Body of pancreas (tissue), 4 donors: ENCODE results near the gene NKX1-1. TPM values are rescaled to one million over a fixed set of nuclear protein-coding genes. Genes with fewer than 3 reads are reported as not detected.

Experiments used
- ATAC-seq: fragments of 150-250 bp; one replicate; pipeline ENCODE4 v1.9.1; 2016
- DNase-seq, 4 donors: peaks; one replicate each; pipeline ENCODE4 v3.0.0-alpha.2; 2019
- H3K27ac ChIP-seq, 4 donors: fragments of 200-600 bp; sonication (generic); 1 replicate in 3 of 4; 2 replicates in 1 of 4; pipeline versions ENCODE4 v1.5.1 to v1.6.1; 2016 to 2019; ENCODE audit warnings: mild to moderate bottlenecking in 1 of 4, mixed read lengths in 1 of 4, moderate library complexity in 1 of 4
- H3K27me3 ChIP-seq, 2 donors: fragments of 200-600 bp; sonication (generic); one replicate each; pipeline ENCODE4 v1.6.0; 2016; ENCODE audit warnings: mild to moderate bottlenecking in 1 of 2
- H3K36me3 ChIP-seq, 2 donors: fragments of 200-600 bp; sonication (generic); replicated peaks in 1 of 2; 2 replicates each; pipeline ENCODE4 v1.5.1; 2016; ENCODE audit warnings: low read depth in 2 of 2; ENCODE audit not compliant: insufficient read depth in 1 of 2
- H3K4me1 ChIP-seq: fragments of 200-600 bp; sonication (generic); one replicate; pipeline ENCODE4 v1.6.0; 2016
- H3K4me3 ChIP-seq, 2 donors: fragments of 200-600 bp; sonication (generic); 1 replicate in 1 of 2; 2 replicates in 1 of 2; pipeline ENCODE4 v1.5.1; 2016 to 2019
- H3K9me3 ChIP-seq, 3 donors: fragments of 200-600 bp; sonication (generic); 1 replicate in 2 of 3; 2 replicates in 1 of 3; pipeline ENCODE4 v1.5.1; 2016
- POLR2A ChIP-seq, 3 donors: fragments of 450-650 bp; IDR thresholded peaks; one replicate each; pipeline ENCODE4 v1.6.1; 2016; ENCODE audit warnings: antibody characterized with exemption in 3 of 3, mild to moderate bottlenecking in 2 of 3
- WGBS, 2 donors: methylation state at CpG; one replicate each; pipeline ENCODE4 v1.1.5; 2017; 5-methylcytosine and 5-hydroxymethylcytosine counted together
- intact Hi-C: fragments of 100-400 bp; cut with DNase I; formaldehyde crosslinking; loops from one replicate; pipeline ENCODE4 v1.15.1; 2023
- total RNA-seq, 2 donors: library from RNA; depleted of rRNA; stranded (reverse); fragments of >200 nt; gene quantifications; one replicate each; pipeline ENCODE4 v1.1.0, GENCODE V29; 2016
- TF ChIP-seq, protein P1 (sequence below), 7 experiments: fragments of 450-650 bp in 4 of 7; fragments of 200-600 bp in 3 of 7; sonication (generic) in 3 of 7; IDR thresholded peaks; one replicate each; pipeline ENCODE4 v1.5.1; 2016 to 2019; ENCODE audit warnings: antibody characterized with exemption in 7 of 7

NKX1-1 gene
- total RNA-seq, 2 donors from 2014 or later: not detected

GRCh38 chr4:1408418-1408817 lies 2.2 kb upstream of the NKX1-1 start:
- no peak for ATAC-seq
- no peaks in the 10 kb centered on the region for H3K9me3 ChIP-seq
- no peak overlapping the region for H3K4me3 ChIP-seq
- intact Hi-C loops: no loop called here
- 8 to 13% methylated on average over 14 to 22 of the region's 22 CpGs for WGBS, 2 donors
- no peaks in the 10 kb centered on the region for H3K36me3 ChIP-seq
- H3K4me1 ChIP-seq: peaks cover 25% of the 10 kb centered on the region
- peaks cover 7 to 55% of the 10 kb centered on the region in 2 donors for H3K27me3 ChIP-seq
- no peak for TF ChIP-seq POLR2A (IDR thresholded peaks at IDR 0.05)
- TF ChIP-seq, protein P1, sequence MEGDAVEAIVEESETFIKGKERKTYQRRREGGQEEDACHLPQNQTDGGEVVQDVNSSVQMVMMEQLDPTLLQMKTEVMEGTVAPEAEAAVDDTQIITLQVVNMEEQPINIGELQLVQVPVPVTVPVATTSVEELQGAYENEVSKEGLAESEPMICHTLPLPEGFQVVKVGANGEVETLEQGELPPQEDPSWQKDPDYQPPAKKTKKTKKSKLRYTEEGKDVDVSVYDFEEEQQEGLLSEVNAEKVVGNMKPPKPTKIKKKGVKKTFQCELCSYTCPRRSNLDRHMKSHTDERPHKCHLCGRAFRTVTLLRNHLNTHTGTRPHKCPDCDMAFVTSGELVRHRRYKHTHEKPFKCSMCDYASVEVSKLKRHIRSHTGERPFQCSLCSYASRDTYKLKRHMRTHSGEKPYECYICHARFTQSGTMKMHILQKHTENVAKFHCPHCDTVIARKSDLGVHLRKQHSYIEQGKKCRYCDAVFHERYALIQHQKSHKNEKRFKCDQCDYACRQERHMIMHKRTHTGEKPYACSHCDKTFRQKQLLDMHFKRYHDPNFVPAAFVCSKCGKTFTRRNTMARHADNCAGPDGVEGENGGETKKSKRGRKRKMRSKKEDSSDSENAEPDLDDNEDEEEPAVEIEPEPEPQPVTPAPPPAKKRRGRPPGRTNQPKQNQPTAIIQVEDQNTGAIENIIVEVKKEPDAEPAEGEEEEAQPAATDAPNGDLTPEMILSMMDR (IDR thresholded peaks at IDR 0.05): no peak
- no peak for DNase-seq
- no peak overlapping the region for H3K27ac ChIP-seq

- no peaks in the 10 kb centered on the region for H3K36me3 ChIP-seq
- H3K9me3 ChIP-seq: no peaks in the 10 kb centered on the region
- ATAC-seq (no peak), DNase-seq (no peak)
- H3K27ac ChIP-seq: no peak overlapping the region
- WGBS, 2 donors: 0 to 2% methylated on average over 12 to 53 of the region's 53 CpGs
- TF ChIP-seq POLR2A (IDR thresholded peaks at IDR 0.05): no peak
- TF ChIP-seq, protein P1 (IDR thresholded peaks at IDR 0.05): no peak
- H3K4me1 ChIP-seq: peaks cover 30% of the 10 kb centered on the region
- H3K27me3 ChIP-seq: peaks cover 7 to 55% of the 10 kb centered on the region in 2 donors
- no peak overlapping the region for H3K4me3 ChIP-seq
- intact Hi-C loops: no loop called here
Observed at GRCh38 chr4:1407657-1408333, 1.6 kb upstream of the NKX1-1 start.

DNA sequence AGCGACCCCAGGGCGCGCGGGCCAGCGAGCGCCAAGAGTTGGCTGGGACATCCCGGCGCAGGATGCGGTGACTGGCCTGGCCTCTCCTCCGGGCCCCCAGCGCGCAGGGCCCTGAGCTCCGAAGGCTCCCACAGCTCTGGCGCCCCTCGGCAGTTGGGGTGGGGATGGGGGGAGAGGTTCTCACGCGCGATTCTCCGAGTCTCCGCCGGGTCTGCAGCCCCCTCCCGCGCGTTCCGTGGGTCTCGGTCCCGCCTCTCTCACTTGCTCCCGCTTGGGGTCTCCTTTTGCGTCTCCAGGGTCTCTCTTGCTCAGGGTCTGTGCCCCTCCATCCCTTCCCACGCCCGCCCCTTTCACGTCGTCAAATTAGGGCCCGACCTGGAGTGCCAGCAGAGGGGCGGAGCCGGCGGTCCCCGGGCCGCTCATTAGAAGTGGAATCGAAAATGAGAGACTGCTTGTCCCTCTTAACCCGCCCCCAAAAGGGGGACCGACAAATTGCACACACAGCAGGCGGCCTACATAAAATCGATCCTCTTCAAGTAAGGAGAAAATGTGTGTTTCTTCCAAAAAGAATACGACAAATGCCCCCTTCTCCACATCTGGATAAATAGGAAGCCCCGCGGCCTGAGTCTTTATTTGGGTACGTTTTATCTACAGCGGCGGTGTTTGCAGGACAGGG lies 877 bp upstream of the NKX1-1 start:
- intact Hi-C loops: no loop called here
- Histone ChIP-seq H3K4me3 (no peak overlapping the region), H3K27me3 (peaks cover 7 to 60% of the 10 kb centered on the region in 2 donors), H3K27ac (no peak overlapping the region), H3K36me3 (no peaks in the 10 kb centered on the region), H3K9me3 (no peaks in the 10 kb centered on the region), H3K4me1 (peaks cover 37% of the 10 kb centered on the region)
- 5 to 6% methylated on average over 29 to 50 of the region's 50 CpGs for WGBS, 2 donors
- DNase-seq (no peak), ATAC-seq (no peak)
- TF ChIP-seq POLR2A (IDR thresholded peaks at IDR 0.05): no peak
- TF ChIP-seq, protein P1 (IDR thresholded peaks at IDR 0.05): no peak

DNA sequence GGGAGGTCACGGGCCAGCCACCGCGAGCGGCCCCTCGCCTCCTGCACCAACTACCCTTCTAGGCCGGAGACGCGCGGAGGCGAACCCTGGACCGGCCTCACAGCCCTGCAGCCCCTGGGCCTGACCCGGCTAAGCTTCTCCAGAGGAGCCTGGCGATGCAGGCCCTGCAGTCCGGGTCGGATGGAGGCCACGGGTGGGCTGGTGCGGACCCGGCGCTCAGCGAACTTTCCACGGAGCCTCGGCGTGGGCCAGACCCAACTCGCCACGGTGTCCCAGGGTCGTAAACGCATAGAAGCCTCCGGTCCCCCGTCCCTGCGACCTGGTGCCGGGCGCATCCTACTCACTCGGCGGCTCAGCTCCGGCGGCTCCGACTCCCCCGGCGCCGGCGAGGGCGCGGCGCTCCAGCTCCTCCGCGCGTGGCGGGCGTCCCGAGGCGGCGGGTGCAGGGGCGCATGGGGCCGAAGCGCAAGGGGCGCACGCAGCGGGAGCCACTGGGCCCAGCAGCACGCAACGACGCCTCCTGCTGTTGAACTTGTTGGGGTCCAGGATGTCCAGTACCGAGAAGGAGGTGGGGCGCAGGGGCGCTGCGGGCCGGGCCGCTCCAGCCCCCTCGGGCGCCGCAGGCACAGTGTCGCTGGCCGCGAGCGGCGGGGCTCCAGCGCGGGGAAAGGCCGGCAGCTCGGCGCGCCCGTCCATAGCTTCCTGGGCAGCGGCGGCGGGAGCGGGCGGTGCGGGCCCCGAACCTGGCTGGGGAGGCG lies 427 bp downstream of the NKX1-1 start:
- intact Hi-C loops: no loop called here
- DNase-seq (no peak), ATAC-seq (no peak)
- no peak overlapping the region for H3K4me3 ChIP-seq
- H3K27me3 ChIP-seq: peaks cover 7 to 62% of the 10 kb centered on the region in 2 donors
- H3K4me1 ChIP-seq: peaks cover 37% of the 10 kb centered on the region
- no peak overlapping the region for H3K27ac ChIP-seq
- no peaks in the 10 kb centered on the region for H3K9me3 ChIP-seq
- WGBS, 2 donors: 0 to 3% methylated on average over 5 to 85 of the region's 90 CpGs
- TF ChIP-seq POLR2A (IDR thresholded peaks at IDR 0.05): no peak
- TF ChIP-seq, protein P1 (IDR thresholded peaks at IDR 0.05): no peak
- H3K36me3 ChIP-seq: no peaks in the 10 kb centered on the region
